ENCODE data around the gene SAP30L.

The SAP30L gene

GRCh38 chr5:154410008-154410407 lies 35.8 kb upstream of the SAP30L start:
- ATAC-seq (no peak), DNase-seq (no peak)
- no peaks in the 10 kb centered on the region for H3K9me3 Mint-ChIP-seq
- H3K4me1 Mint-ChIP-seq = peaks cover 6% of the 10 kb centered on the region
- H3K36me3 Mint-ChIP-seq (ENCODE audit: low read depth) = peaks cover 9% of the 10 kb centered on the region
- no peak overlapping the region for H3K4me3 Mint-ChIP-seq
- H3K27me3 Mint-ChIP-seq = no peaks in the 10 kb centered on the region
- no peak overlapping the region for H3K27ac Mint-ChIP-seq

GRCh38 chr5:154410786-154411185 lies 35.0 kb upstream of the SAP30L start:
- Mint-ChIP-seq H3K36me3 (ENCODE audit: low read depth) (peaks cover 9% of the 10 kb centered on the region), H3K9me3 (no peaks in the 10 kb centered on the region), H3K4me3 (no peak overlapping the region), H3K27ac (no peak overlapping the region), H3K27me3 (no peaks in the 10 kb centered on the region), H3K4me1 (no peaks in the 10 kb centered on the region)
- DNase-seq (no peak), ATAC-seq (no peak)

GRCh38 chr5:154411338-154411737 lies 34.5 kb upstream of the SAP30L start:
- no peaks in the 10 kb centered on the region for H3K4me1 Mint-ChIP-seq
- ATAC-seq = no peak
- H3K9me3 Mint-ChIP-seq = no peaks in the 10 kb centered on the region

GRCh38 chr5:154412316-154412715 lies 33.5 kb upstream of the SAP30L start:
- Mint-ChIP-seq H3K9me3 (no peaks in the 10 kb centered on the region), H3K27ac (no peak overlapping the region), H3K4me1 (no peaks in the 10 kb centered on the region), H3K4me3 (no peak overlapping the region), H3K36me3 (ENCODE audit: low read depth) (peaks cover 9% of the 10 kb centered on the region), H3K27me3 (no peaks in the 10 kb centered on the region)
- no peak for ATAC-seq
- no peak for DNase-seq

More at GRCh38 chr5:154411338-154411737, 34.5 kb upstream of the SAP30L start:
- Mint-ChIP-seq H3K4me3 (no peak overlapping the region), H3K27me3 (no peaks in the 10 kb centered on the region), H3K36me3 (ENCODE audit: low read depth) (peaks cover 9% of the 10 kb centered on the region), H3K27ac (no peak overlapping the region)
- DNase-seq = no peak

- no peak for DNase-seq
- Mint-ChIP-seq H3K4me3 (no peak overlapping the region), H3K36me3 (ENCODE audit: low read depth) (peaks cover 9% of the 10 kb centered on the region), H3K27ac (no peak overlapping the region), H3K27me3 (no peaks in the 10 kb centered on the region), H3K9me3 (no peaks in the 10 kb centered on the region), H3K4me1 (no peaks in the 10 kb centered on the region)
- no peak for ATAC-seq
Observed at GRCh38 chr5:154412925-154413324, 32.9 kb upstream of the SAP30L start.

GRCh38 chr5:154415114-154415513 lies 30.7 kb upstream of the SAP30L start:
- Mint-ChIP-seq H3K4me1 (no peaks in the 10 kb centered on the region), H3K36me3 (ENCODE audit: low read depth) (peaks cover 12% of the 10 kb centered on the region), H3K27ac (no peak overlapping the region), H3K27me3 (no peaks in the 10 kb centered on the region), H3K4me3 (no peak overlapping the region), H3K9me3 (no peaks in the 10 kb centered on the region)
- no peak for ATAC-seq
- DNase-seq = no peak

DNA sequence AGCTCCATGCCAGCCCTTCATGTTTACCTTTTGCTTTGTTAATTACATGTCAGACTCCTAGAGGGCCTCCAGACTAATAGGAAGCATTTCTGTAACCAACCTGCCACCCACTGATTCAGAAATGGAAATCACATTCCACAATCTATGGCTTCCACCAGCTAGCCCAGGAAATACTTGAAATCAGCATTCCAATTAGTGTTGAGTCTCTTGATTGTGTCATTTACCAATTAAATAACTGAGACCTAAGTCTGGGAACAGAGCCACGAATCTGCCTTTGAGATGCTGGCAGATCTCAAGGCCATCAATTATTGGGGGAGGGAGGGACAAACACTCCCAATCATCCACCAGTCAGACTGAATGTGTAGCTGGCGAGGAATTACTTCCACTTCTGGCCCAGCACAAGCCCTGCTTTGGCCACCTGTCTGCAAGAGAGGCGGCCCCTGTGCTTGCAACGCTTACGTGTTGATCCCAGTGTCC lies 27.4 kb upstream of the SAP30L start:
- Mint-ChIP-seq H3K4me3 (no peak overlapping the region), H3K27ac (no peak overlapping the region), H3K4me1 (no peaks in the 10 kb centered on the region), H3K27me3 (no peaks in the 10 kb centered on the region), H3K36me3 (ENCODE audit: low read depth) (peaks cover 21% of the 10 kb centered on the region), H3K9me3 (peaks cover under 1% of the 10 kb centered on the region)
- no peak for ATAC-seq
- no peak for DNase-seq

DNA sequence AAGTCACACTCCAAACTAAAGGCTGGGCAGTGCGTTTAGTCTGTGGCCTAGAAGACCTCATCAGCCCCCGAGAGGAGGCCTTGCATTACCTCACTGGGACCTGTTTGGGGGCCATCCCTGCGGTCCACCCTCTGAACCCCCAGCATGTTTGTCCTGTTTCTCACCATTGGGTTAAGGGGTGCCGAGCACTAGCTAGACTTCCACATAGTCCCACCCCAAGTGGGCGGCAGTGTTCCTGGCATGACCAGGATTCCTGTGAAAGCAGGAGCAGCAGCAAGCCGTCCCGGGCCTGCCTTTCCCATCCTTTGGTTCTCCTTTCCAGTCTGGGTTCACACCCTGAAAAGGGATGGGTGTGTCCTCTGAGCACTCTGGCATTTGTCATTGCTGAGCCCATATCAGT lies 26.6 kb upstream of the SAP30L start:
- ATAC-seq = no peak
- Mint-ChIP-seq H3K4me3 (no peak overlapping the region), H3K4me1 (no peaks in the 10 kb centered on the region), H3K27me3 (no peaks in the 10 kb centered on the region), H3K9me3 (peaks cover 6% of the 10 kb centered on the region), H3K36me3 (ENCODE audit: low read depth) (peaks cover 28% of the 10 kb centered on the region), H3K27ac (no peak overlapping the region)
- no peak for DNase-seq

GRCh38 chr5:154421868-154422267 lies 23.9 kb upstream of the SAP30L start:
- no peaks in the 10 kb centered on the region for H3K27me3 Mint-ChIP-seq
- peak; percentile 66 for ATAC-seq
- H3K9me3 Mint-ChIP-seq = peaks cover 6% of the 10 kb centered on the region
- no peaks in the 10 kb centered on the region for H3K4me1 Mint-ChIP-seq
- no peak overlapping the region for H3K4me3 Mint-ChIP-seq
- no peak overlapping the region for H3K27ac Mint-ChIP-seq
- peak; percentile 29 for DNase-seq
- H3K36me3 Mint-ChIP-seq (ENCODE audit: low read depth) = peaks cover 29% of the 10 kb centered on the region

GRCh38 chr5:154422298-154422697 lies 23.5 kb upstream of the SAP30L start:
- no peak overlapping the region for H3K27ac Mint-ChIP-seq
- H3K36me3 Mint-ChIP-seq (ENCODE audit: low read depth) = peaks cover 29% of the 10 kb centered on the region
- DNase-seq (no peak), ATAC-seq (no peak)
- no peaks in the 10 kb centered on the region for H3K4me1 Mint-ChIP-seq
- no peaks in the 10 kb centered on the region for H3K27me3 Mint-ChIP-seq
- H3K9me3 Mint-ChIP-seq = peaks cover 6% of the 10 kb centered on the region
- H3K4me3 Mint-ChIP-seq = no peak overlapping the region

DNA sequence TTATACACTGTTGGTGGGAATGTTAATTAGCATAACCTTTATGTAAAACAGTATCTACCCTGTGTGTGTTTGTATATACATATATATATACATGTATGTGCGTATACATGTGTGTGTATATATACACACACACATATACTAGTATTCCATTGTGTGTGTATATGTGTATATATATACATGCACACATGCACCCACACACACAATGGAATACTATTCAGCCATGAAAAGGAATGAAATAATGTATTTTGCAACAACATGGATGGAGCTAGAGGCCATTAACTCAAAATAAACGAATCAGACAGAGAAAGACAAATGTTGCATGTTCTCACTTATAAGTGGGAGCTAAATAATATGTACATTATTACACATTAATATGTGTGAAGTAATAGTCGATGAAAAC lies 17.6 kb upstream of the SAP30L start:
- peaks cover 12% of the 10 kb centered on the region for H3K36me3 Mint-ChIP-seq (ENCODE audit: low read depth)
- H3K4me1 Mint-ChIP-seq = no peaks in the 10 kb centered on the region
- H3K9me3 Mint-ChIP-seq = peaks cover 6% of the 10 kb centered on the region
- H3K27ac Mint-ChIP-seq = no peak overlapping the region
- ATAC-seq = no peak
- no peaks in the 10 kb centered on the region for H3K27me3 Mint-ChIP-seq
- H3K4me3 Mint-ChIP-seq = no peak overlapping the region
- no peak for DNase-seq

DNA sequence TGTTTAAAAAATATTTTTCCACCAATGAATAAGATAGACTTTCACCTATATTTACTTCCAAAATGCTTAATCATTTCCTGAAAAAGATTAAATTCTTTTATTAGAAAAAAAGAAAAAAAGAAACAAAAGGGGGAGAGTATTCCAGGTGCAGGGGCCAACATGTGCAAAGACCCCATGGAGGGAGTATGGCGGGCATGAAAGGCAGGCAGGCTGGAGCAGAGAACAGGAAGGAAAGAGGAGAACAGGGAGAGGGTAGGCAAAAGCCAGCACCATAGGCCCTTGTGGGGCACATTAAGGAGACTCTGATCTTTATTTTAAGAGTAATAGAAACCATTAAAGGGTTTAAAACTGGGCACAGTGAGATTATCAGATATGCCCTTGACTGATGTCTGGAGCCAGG lies 16.5 kb upstream of the SAP30L start:
- H3K36me3 Mint-ChIP-seq (ENCODE audit: low read depth) = peaks cover 11% of the 10 kb centered on the region
- H3K4me3 Mint-ChIP-seq = no peak overlapping the region
- no peaks in the 10 kb centered on the region for H3K27me3 Mint-ChIP-seq
- H3K27ac Mint-ChIP-seq = no peak overlapping the region
- H3K4me1 Mint-ChIP-seq = no peaks in the 10 kb centered on the region
- H3K9me3 Mint-ChIP-seq = no peaks in the 10 kb centered on the region
- ATAC-seq (no peak), DNase-seq (no peak)

- H3K36me3 Mint-ChIP-seq (ENCODE audit: low read depth) = peaks cover 16% of the 10 kb centered on the region
Observed at GRCh38 chr5:154430466-154430865, 15.3 kb upstream of the SAP30L start.

GRCh38 chr5:154430961-154431630 lies 14.7 kb upstream of the SAP30L start:
- Mint-ChIP-seq H3K27me3 (no peaks in the 10 kb centered on the region), H3K9me3 (no peaks in the 10 kb centered on the region), H3K27ac (no peak overlapping the region), H3K4me1 (no peaks in the 10 kb centered on the region), H3K4me3 (no peak overlapping the region), H3K36me3 (ENCODE audit: low read depth) (peaks cover 22% of the 10 kb centered on the region)
- ATAC-seq (no peak), DNase-seq (no peak)

More at GRCh38 chr5:154430466-154430865, 15.3 kb upstream of the SAP30L start:
- DNase-seq = no peak
- H3K4me1 Mint-ChIP-seq = no peaks in the 10 kb centered on the region
- no peaks in the 10 kb centered on the region for H3K9me3 Mint-ChIP-seq
- no peak overlapping the region for H3K4me3 Mint-ChIP-seq
- no peaks in the 10 kb centered on the region for H3K27me3 Mint-ChIP-seq
- no peak for ATAC-seq
- no peak overlapping the region for H3K27ac Mint-ChIP-seq

GRCh38 chr5:154435226-154435625 lies 10.6 kb upstream of the SAP30L start:
- Mint-ChIP-seq H3K4me3 (no peak overlapping the region), H3K9me3 (no peaks in the 10 kb centered on the region), H3K27ac (no peak overlapping the region), H3K36me3 (ENCODE audit: low read depth) (peaks cover 45% of the 10 kb centered on the region), H3K4me1 (no peaks in the 10 kb centered on the region), H3K27me3 (no peaks in the 10 kb centered on the region)
- DNase-seq (no peak), ATAC-seq (no peak)
